Upper lobe of right lung (tissue), 1 donor: Measurements from ENCODE around the gene DUSP19. TPM values are rescaled to one million over a fixed set of nuclear protein-coding genes. Genes with fewer than 3 reads are reported as not detected.
"Not testable (repeated sequence)": the region's sequence is repeated elsewhere in the genome, so short reads cannot be mapped to it uniquely, and the experiment has no call there.

ENCODE experiments used
- ATAC-seq: fragments of 200-7000 bp; cut with Tn5 transposase; one replicate; pipeline ENCODE4 v1.9.1; 2020; ENCODE audit warnings: mild to moderate bottlenecking, moderate library complexity
- DNase-seq: peaks from one replicate; pipeline ENCODE4 v3.0.0-alpha.2; 2020
- H3K27ac ChIP-seq: fragments of 200-600 bp; one replicate; pipeline ENCODE4 v1.8.0; 2022
- H3K27me3 ChIP-seq: fragments of 200-600 bp; one replicate; pipeline ENCODE4 v1.8.0; 2022; ENCODE audit warnings: mild to moderate bottlenecking
- H3K36me3 ChIP-seq: fragments of 200-600 bp; one replicate; pipeline ENCODE4 v1.8.0; 2022
- H3K4me1 ChIP-seq: fragments of 200-600 bp; one replicate; pipeline ENCODE4 v1.8.0; 2022
- H3K4me3 ChIP-seq: fragments of 200-600 bp; one replicate; pipeline ENCODE4 v1.8.0; 2022; ENCODE audit warnings: mild to moderate bottlenecking
- H3K9me3 ChIP-seq: fragments of 200-600 bp; one replicate; pipeline ENCODE4 v1.8.0; 2022
- CTCF ChIP-seq: fragments of 200-600 bp; IDR thresholded peaks from one replicate; pipeline ENCODE4 v1.8.0; 2022; ENCODE audit warnings: antibody characterized with exemption
- intact Hi-C: fragments of 100-400 bp; cut with DNase I; formaldehyde crosslinking; loops from one replicate; pipeline ENCODE4 v1.11.0; 2022
- total RNA-seq: library from RNA; stranded (reverse); fragmentation: NEBNext Ultra II Directional; extraction: Animal tissue kit (Norgen Biotek cat#: 25700); gene quantifications from one replicate; pipeline ENCODE4 v1.2.1, GENCODE V29; 2021
- donor health status: DM: no; HTN: yes; CAD: no; lungs with severe emphysema.

Gene DUSP19
- total RNA-seq, 1 donor from 2014 or later: 3.0 TPM

DNA sequence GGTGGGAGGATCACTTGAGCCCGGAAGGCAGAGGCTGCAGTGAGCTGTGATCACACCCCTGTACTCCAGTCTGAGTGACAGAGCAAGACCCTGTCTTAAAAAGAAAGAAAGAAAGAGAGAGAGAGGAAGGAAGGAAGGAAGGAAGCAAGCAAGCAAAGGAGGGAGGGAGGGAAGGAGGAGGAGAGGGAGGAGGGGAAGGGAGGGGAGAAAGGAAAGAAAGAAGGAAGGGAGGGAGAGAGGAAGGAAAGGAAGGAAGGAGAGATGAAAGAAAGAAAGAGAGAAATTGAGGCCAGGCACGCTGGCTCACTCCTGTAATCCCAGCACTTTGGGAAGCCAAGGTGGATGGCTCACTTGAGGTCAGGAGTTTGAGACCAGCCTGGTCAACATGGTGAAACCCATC, 37.9 kb upstream of the DUSP19 start:
- ATAC-seq (no peak), DNase-seq (no peak)
- H3K9me3 ChIP-seq: no peaks in the 10 kb centered on the region
- H3K36me3 ChIP-seq: no peaks in the 10 kb centered on the region
- no peak for TF ChIP-seq CTCF
- H3K27ac ChIP-seq: no peak overlapping the region
- peaks cover 13% of the 10 kb centered on the region for H3K4me1 ChIP-seq
- intact Hi-C loops: no loop called here
- H3K27me3 ChIP-seq: peaks cover 4% of the 10 kb centered on the region
- H3K4me3 ChIP-seq: no peak overlapping the region

DNA sequence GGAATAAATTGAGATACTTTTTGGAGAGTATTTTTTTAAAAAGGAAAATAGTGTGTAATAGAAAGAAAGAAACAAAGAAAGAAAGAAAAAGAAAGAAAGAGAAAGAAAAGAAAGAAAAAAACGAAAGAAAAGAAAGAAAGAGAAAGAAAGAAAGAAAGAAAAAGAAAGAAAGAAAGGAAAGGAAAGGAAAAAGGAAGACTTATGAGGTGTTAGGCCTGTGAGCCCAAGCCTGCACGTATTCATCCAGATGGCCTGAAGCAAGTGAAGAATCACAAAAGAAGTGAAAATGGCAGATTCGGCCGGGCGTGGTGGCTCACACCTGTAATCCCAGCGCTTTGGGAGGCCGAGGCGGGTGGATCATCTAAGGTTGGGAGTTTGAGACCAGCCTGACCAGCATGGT, 35.0 kb upstream of the DUSP19 start:
- ATAC-seq, H3K4me1 ChIP-seq, H3K36me3 ChIP-seq, H3K27ac ChIP-seq, DNase-seq, H3K4me3 ChIP-seq, intact Hi-C loops, H3K9me3 ChIP-seq, H3K27me3 ChIP-seq: not testable (repeated sequence)

DNA sequence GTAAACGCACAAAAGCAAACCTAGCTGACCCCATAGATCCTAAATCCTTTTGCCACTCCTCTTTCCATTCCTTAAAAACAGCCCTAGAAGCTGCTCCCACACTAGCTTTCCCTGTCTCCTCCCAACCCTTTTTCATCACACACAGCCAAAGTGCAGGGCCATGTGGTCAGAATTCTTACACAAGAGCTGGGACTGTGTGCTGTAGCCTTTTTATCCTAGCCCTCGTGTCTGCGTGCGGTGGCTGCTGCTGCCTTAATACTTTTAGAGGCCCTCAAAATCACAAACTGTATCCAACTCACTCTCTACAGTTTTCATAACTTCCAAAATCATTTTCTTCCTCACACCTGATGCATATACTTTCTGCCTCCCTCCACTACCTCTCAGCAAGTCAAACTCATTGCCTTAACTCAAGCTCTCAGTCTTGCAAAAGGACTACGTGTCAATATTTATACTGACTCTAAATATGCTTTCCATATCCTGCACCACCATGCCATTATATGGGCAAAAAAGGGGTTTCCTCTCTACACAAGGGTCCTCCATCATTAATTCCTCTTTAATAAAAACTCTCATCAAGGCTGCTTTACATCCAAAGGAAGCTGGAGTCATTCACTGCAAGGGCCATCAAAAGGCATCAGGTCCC, 30.9 kb upstream of the DUSP19 start:
- H3K4me3 ChIP-seq, H3K27me3 ChIP-seq, intact Hi-C loops, H3K27ac ChIP-seq, H3K36me3 ChIP-seq, H3K9me3 ChIP-seq, ATAC-seq, DNase-seq, H3K4me1 ChIP-seq: not testable (repeated sequence)

DNA sequence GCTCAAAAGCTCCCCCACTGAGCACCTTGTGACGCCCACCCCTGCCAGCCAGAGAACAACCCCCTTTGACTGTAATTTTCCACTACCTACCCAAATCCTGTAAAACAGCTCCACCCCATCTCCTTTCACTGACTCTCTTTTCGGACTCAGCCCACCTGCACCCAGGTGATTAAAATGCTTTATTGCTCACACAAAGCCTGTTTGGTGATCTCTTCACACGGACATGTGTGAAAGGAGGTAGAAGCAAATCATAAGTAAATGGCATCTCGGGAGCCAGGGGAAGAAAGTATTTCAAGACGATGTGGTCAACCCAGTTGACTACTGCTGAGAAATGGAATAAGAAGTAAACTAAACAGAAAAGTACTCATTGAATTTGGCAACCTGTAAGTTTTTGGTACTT, 29.1 kb upstream of the DUSP19 start:
- intact Hi-C loops: no loop called here
- TF ChIP-seq CTCF: no peak
- H3K27me3 ChIP-seq: no peaks in the 10 kb centered on the region
- H3K36me3 ChIP-seq: no peaks in the 10 kb centered on the region
- DNase-seq: no peak
- H3K4me1 ChIP-seq: no peaks in the 10 kb centered on the region
- ATAC-seq: no peak
- H3K4me3 ChIP-seq: no peak overlapping the region
- H3K27ac ChIP-seq: no peak overlapping the region
- H3K9me3 ChIP-seq: no peaks in the 10 kb centered on the region

DNA sequence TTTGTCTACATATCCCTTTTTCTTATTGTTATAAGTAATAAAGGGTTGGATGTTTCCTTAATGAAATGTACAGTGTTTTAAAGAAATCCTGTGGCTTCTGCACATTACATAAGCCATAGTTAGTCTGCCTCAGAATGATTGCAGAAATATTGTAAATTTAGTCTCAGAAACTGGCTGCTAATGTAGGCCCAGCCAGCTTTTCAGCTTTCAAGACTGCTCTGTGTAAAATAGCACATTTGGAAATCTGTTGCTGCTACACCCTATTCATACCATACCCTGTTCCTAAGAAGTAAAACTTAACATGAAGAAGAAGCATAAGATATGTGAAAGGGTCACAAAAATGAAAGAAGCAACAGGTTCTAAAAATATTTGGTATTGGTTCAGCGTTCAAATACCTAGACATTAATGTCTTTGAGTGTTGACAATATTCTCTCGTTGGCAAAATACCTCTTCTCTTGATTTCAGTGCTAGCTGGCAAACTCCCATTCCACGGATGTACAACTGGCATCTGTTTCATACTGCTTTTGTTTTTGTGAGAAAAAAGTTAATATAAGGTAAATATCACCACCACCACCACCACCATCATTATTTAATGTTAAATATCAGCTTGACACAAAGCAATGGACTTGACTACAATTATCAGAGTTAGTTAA, 21.1 kb upstream of the DUSP19 start:
- Histone ChIP-seq H3K4me1 (no peaks in the 10 kb centered on the region), H3K27ac (no peak overlapping the region), H3K4me3 (no peak overlapping the region), H3K27me3 (no peaks in the 10 kb centered on the region), H3K9me3 (no peaks in the 10 kb centered on the region), H3K36me3 (no peaks in the 10 kb centered on the region)
- DNase-seq (no peak), ATAC-seq (no peak)
- intact Hi-C loops: no loop called here
- no peak for TF ChIP-seq CTCF

GRCh38 chr2:183059561-183059960, 19.0 kb upstream of the DUSP19 start:
- Histone ChIP-seq H3K4me1 (no peaks in the 10 kb centered on the region), H3K4me3 (no peak overlapping the region), H3K27ac (no peak overlapping the region), H3K36me3 (no peaks in the 10 kb centered on the region), H3K9me3 (no peaks in the 10 kb centered on the region), H3K27me3 (no peaks in the 10 kb centered on the region)
- no peak for DNase-seq
- TF ChIP-seq CTCF: no peak
- ATAC-seq: no peak
- intact Hi-C loops: no loop called here
